Activated CD4-positive, alpha-beta T cell treated with anti-CD3 and anti-CD28 coated beads for 4 hours (primary cell): ENCODE results near the gene FFAR3.

ENCODE experiments used
- DNase-seq, 2 donors: peaks; one replicate each; pipeline ENCODE4 v3.0.0-alpha.2; 2020

FFAR3 gene, protein sequence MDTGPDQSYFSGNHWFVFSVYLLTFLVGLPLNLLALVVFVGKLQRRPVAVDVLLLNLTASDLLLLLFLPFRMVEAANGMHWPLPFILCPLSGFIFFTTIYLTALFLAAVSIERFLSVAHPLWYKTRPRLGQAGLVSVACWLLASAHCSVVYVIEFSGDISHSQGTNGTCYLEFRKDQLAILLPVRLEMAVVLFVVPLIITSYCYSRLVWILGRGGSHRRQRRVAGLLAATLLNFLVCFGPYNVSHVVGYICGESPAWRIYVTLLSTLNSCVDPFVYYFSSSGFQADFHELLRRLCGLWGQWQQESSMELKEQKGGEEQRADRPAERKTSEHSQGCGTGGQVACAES

DNA sequence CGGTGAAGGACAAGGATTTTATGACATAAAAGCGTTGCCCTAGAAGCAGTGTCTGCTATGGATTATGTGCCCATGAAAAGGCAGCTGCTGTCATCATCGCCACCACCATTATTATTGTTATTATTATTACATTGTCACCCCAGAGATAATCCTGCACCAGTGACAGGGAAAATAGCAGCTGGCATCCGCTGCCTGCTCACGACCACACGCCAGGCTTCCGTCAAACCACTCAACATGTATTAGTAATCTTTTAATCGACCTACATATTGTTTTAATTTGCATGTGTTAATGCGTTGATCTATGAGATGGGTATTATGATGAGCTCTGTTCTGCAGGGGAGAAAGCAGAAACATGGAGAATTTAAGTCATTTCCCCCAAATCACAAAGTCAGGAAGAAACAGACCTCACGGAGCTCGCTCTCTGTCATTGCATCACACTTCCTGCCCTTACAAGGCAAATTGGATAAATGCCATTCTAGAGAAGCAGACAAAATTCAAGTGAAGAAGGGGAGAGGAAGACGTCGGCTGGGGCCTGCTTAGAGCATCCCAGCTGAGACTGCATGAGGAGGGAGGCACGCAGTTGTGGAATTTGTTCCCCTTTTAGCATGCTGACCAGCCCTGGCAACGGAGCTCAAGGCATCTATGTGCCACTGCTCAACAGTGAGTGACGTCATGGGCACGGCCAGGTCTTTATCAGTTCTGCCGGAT, at the start of gene FFAR3:
FFAR3 (plus strand) TSS at position 594 of the 707 bp plus-strand sequence. CDS start 431 bp downstream, outside the sequence.
- peak in 1 of 2 donors; percentile 20 for DNase-seq

DNA sequence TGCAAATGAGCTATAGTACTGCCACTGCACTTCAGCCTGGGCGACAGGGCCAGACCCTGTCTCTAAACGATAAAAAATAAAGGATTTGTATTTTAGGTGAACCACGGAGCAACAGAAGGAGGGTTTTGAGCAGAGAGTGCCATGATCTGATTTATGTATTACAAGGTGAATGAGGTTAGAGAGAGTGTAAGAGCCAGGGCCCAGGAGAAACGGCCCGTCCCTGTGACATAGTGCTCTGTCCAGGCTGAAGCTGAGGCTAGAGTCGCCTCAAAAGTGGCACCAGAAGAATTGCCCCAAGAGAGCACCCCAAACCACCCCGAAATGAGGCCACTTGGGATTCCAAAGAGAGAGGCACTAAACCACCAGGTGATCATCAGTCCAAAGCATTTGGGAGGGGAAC, 49.4 kb upstream of the FFAR3 start:
- DNase-seq: no peak

DNA sequence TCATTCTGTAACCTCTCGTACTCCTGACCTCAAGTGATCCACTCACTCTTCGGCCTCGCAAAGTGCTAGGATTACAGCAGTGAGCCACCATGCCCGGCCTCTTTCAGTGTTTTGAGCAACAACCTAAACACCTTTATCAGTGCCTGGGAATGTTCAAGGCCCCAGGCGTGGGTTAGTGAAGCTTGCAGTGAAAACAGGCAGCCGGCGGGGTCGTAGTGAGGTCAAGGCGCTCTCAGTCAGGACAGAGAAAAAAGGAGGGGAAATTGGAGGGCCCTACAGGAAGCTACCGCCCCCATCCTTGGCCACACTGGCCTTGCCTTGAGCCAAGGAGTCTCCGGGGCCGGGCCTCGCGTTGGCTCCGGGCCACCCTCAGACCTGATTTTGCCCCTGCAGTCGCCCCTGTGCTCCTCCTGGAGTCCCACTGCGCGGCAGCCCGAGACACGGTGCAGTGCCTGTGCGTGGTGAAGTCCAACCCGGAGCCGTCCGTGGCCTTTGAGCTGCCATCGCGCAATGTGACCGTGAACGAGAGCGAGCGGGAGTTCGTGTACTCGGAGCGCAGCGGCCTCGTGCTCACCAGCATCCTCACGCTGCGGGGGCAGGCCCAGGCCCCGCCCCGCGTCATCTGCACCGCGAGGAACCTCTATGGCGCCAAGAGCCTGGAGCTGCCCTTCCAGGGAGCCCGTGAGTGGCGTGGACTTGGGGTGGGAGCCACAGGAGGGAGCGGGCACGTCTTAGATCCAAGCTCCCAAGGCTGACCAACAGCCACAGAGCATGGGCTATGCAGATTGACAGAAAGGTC, 48.6 kb upstream of the FFAR3 start:
- no peak for DNase-seq

DNA sequence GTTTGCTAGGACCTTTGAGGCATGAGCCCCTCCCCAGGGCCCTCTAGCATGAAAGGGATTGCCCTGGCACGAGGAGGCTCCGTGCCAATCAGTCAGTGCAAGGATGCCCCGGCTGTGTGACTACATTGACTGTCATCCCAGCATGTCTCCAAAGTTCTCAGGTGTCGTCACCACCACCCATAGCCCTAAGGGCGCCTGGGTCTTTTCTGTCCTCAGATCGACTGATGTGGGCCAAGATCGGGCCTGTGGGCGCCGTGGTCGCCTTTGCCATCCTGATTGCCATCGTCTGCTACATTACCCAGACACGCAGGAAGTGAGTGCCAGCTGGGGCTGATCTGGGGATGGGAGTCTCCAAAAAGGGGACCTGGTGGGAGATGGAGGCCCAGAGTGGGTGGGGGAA, 47.9 kb upstream of the FFAR3 start:
- no peak for DNase-seq

DNA sequence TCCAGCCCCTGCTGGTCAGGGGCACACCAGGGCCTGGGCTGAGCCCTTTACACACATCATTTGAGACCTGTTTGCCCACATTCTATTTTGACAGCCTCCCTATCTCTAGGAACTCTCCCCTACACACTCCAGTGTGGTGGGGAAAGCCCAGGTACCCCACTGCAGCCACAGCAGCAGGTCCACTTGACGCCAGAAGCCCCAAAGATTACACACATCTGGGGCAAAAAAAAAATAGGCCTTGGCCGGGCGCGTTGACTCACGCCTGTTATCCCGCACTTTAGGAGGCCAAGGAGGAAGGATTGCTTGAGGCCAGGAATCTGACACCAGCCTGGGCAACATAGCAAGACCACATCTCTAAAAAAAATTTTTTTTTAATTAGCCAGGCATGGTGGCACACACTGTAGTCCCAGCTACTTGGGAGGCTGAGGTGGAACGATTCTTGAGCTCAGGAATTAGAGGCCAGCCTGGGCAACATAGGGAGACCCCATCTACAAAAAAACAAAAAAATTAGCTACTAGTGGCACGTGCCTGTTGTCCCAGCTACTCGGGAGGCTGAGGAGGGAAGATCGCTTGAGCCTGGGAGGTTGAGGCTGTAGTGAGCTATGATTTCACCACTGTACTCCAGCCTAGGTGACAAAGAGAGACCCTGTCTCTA, 47.3 kb upstream of the FFAR3 start:
- no peak for DNase-seq

DNA sequence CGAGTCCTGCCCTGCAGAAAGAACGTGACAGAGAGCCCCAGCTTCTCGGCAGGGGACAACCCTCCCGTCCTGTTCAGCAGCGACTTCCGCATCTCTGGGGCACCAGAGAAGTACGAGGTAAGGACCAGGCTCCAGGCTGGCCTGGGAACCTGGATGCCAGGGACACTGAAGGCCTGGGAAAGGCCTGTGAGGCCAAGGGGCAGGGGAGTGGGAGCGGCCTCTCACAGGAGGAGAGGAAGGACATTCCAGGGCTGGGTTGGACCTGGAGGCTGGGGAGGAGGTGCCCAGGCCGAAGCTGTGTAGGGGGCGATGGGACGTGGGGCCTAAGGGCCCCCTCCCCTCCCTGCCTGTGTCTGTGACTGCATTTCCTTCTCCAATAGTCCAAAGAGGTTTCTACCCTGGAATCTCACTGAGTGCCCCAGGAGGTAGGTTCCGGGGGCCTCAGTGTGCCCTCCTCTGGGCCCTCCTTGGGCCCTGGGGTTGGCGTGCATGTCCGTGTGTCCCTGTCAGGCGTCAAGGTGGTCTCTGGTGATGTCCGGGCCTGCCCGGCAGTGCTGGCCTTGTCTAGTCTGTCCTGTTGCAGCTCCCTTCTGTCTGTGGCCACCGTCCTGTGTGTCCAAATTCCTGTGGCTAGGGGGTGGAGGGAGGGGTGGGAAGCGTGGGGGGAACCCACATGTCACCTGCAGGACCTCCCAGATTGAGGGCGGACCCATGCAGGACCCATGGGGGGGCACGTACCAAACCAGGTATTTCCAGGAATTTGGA, 46.2 kb upstream of the FFAR3 start:
- no peak for DNase-seq

DNA sequence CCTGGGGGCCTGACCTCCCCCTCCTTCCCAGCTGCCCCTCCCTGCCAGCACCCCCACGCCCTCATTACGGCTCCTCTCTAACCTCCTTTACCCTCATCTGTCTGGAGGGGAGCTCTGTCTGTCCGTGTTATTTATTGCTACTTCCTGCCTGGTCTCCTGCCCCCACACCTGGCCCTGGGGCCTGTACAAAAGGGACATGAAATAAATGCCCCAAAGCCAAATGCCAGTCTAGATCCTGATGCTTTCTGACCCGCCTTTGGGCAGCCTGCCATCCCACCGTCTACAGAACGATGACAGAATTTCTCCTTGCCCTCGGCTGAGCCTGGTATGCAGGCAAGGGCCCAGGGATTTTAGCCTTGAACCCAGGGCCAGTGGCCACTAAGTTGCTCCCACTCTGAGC, 44.7 kb upstream of the FFAR3 start:
- DNase-seq: no peak

DNA sequence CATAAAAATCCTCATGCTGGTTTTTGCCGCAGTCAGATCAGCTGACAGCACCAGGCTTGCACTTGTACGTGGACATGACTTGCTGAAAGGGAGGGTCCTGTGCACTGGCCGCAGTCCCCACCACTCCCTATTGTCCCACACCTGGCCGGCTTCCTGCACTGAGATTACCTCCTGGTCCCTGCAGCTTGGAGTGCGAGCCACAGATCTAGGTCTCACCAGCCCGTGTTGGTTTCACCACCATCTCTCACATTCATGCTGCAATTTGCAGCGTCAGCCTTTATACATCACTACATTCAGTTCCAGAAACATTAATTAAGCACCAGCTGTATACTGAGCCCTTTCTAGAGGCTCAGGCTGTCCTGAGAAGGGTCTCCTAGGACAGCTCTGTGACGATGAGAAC, 44.2 kb upstream of the FFAR3 start:
- DNase-seq: no peak

DNA sequence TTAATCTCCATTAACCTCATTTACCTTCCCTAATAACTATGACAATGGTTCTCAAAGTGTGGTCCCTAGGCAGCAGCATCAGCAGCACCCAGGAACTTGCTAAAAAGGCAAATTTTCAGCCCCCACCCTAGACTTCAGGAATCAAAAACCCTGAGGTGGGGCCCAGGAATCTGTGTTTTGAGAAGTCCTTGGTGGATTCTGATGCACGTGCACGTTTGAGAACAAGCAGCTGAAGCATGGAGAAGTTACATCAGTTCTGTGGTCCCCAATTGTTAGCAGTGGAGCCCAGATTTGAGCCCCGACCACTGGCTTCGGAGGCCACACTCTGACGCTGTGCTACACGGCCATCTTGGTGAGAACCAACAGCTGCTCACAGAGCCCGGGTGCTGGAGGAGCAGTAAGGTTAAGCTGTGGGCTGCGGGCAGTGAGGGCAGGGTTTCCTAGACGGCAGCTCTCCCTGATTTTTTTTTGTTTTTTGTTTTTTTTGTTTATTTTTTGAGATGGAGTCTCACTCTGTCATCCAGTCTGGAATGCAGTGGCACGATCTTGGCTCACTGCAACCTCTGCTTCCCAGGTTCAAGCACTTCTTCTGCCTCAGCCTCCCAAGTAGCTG, 43.3 kb upstream of the FFAR3 start:
- no peak for DNase-seq

DNA sequence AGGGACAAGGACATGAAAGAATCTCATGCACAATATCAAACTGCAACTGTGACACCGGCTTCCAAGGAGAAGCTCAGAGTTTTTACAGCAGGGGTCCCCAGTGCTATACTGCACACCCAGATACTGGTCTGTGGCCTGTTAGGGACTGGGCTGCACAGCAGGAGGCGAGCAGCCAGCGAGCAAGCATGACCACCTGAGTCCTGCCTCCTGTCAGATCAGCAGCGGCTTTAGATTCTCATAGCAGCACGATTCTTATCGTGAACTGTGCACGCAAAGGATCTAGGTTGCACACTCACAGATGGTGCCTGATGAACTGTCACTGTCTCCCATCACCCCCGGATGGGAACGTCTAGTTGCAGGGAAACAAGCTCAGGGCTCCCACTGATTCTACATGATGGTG, 42.4 kb upstream of the FFAR3 start:
- no peak for DNase-seq

DNA sequence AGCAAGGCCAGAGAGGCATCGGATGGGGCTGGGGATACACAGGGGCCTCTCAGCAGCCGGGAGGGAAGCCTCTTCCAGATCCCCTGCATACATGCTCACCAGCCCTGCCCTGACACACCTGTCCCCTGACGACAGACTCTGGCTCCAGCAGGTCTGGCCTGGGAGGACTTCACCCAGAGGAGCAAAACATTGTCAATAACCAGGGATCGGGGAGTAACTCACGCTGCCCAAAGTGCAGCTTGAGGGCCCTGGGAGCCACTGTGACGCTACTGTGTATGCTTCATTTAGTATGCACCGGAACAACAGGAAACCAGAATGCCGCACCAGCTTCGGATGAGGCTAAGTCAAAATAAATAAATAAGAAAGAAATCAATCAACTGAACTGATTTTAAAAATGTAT, 41.7 kb upstream of the FFAR3 start:
- DNase-seq: no peak

DNA sequence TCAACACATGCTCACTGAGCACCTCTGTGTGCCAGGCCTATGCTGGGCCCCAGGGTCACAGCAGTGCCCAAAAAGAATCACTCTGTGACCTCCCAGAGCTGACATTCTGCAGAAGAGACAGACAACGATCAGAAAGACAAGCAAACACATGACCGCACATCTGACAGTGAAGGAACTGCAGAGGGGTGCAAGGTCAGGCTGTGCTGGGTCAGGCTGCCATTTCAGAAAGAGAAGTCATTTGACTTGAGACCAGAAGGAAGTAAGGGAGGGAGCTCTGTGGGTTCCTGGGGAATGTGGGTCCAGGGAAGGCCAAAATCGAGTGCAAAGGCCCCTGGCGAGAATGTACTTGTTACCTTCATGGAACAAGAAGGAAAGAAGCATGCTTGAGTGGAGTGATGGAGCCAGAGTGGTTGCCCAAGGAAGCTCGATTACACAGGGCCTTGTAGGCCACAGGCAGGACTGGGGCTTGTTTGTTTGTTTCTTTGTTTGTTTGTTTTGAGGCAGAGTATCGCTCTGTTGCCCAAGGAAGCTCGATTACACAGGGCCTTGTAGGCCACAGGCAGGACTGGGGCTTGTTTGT, 40.7 kb upstream of the FFAR3 start:
- DNase-seq: no peak

DNA sequence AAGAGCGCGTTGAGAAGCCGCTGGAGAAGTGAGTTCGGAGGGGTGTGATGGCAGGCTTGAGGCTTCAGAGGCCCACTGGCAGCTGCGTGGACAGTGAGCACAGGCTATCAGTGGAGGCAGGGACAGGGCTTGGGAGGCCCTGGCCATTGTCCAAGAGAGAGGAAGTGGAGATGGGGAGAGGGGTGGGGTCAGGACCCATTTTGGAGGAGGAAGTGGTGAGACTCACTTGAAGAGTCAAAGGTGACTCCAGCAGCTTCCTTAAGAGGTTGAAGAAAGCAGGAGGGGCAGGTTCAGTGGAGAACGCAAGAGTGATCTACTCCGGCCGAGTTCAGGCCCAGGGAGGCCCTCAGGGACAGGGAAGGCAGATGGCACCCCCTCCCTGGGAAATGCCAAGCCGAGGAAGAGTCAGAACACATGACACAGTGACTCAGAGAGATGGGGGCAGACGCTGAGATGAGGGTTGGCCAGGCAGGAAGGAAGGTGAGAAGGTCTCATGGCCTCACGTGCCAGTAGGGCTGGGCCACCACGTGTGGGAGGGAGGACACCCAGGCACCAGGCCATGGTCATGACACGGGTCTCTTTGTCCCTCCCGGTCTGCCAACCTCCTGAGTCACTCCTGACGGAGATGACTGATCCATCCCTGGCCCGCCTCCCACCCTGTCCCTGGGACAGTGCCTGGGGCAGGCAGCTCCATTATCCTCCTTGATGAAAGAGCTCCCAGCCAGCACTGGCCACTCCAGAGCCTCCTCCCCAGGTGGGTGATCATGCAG, 39.4 kb upstream of the FFAR3 start:
- no peak for DNase-seq

DNA sequence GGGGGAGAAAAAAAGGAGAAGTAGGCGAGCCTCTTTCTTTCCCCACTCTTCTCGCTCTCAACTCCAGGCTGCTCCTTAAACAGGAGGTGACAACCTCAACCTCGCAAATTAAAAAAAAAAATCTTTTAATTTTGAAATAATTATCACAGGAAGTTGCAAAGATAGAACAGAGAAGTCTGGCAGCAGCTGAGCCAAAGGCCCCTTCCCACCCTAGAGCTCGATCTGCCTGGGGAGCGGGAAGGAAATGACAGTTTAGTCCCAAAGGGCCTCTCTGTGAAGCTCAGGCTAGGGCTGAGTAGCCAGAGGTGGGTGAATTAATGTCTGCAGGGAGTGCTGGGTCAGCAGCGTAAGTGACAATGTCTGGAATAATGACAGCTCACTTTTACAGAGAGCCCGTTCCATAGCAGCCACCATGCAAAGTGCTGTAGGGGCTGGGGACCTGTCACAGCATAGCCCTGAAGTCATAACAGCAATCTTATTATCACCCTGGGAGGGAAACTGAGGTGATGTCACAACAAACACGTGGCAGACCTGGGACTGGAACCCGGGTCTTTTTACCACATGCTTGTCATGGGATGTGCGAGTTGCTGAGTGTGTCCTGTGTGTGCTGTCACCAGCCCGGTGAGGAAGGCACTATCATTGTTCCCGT, 38.1 kb upstream of the FFAR3 start:
- DNase-seq: no peak

DNA sequence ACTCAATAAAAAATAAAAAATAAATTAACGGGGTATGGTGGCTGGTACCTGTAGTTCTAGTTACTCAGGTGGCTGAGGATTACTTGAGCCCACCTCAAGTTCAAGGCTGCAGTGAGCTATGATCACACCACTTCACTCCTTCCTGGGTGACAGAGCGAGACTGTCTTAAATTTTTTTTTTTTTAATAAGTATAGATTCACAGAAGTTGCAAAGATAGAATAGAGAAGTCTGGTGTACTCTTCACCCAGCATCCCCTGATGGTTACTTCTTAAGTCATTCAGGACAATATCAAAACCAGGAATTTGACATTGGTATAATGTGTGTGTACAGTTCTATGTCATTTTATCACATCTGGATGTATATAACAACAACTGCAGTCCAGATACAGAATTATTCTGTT, 37.0 kb upstream of the FFAR3 start:
- DNase-seq: no peak

DNA sequence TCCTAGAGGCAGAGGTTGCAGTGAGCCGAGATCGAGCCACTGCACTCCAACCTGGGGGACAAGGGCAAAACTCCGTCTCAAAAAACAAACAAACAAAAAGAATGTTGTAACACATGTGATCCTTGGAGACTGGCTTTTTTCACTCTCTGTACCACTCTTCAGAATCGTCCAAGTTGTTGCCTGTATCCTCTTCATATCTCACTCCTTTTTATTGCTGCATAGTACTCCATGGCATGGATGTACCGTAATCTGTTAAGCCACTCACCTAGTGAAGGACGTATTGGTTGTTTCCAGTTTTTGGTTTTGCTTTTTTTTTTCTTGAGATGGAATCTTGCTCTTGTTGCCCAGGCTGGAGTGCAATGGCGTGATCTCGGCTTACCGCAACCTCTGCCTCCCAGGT, 36.2 kb upstream of the FFAR3 start:
- no peak for DNase-seq

DNA sequence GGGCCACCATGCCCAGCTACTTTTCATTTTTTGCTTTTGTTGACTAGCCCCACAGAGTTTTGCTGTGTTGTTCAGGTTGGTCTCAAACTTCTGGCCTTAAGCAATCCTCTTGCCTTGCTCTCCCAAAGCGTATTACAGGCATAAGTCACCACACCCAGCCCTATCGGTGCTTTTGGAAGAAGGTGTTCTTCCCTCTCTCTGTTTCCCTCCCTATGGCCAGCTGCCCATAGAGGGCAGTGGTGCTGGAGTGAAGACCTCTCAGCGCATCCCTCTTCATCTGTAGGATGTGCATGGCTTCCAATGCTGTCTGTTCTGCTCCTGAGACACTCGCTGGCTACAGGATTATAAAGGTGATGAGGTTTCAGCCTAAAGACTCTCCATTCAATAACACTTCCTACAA, 30.6 kb upstream of the FFAR3 start:
- DNase-seq: no peak

DNA sequence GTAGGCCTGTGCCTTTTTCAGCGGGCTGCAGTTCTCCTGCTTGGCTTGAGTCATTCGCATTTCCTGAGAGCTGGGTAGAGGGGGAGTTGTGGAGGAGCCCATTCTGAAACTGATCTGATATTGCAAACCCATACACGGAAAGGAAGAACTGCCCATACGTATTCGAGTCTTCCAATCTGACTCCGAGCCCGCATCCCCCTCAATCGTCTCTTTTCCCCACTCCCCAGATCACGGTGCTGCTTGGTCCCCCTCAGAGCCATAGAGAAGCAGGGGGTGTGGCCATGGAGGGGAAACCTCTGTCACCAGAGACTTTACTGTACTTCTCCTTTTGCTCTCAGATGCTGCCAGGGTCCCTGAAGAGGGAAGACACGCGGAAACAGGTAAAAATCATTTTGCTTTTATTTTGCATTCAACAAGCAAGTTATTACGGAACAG, 29.4 kb upstream of the FFAR3 start, which contains the start of gene CD22:
CD22 (plus strand) TSS at position 337 of the 435 bp plus-strand sequence. CDS start 2,854 bp downstream, outside the sequence.
- DNase-seq: no peak

DNA sequence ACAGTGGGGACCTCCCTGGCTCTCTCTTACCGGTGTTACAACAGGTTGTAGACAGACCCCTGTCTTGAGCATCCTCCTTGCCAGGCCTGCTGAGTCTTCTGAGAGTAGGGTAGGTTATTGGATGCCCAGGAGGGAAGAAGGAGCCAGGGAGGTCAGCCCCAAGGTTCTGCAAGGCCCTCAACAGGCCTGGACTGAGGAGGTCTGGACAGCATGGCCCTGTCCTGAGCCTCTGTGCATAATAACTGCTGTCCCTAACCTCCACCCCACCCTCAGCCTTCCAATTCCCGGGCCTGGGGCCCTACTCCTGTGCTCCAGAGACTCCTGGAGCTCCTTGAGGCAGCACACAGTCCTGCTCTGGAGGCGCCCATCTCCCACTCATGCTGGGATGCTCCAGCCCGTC, 28.9 kb upstream of the FFAR3 start:
- DNase-seq: no peak

DNA sequence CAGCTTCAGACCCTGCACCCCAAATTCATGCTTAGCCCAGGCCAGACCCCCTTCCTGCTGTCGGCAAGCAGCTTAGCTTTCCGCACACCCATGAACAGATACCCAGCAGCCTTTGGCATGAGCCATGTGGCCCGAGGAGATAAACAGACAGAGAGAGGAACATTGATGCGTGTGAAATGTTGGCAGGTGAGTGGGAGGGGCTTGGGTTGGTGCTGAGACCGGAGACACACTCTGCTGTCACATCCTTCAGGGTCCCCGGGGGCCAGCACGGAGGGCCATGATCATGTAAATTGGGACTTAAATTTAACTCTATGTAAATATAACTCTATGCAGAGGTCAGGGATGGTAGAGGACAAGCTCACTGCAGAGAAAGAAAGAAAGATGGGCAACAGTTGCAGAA, 27.8 kb upstream of the FFAR3 start:
- no peak for DNase-seq
